ENCODE data around the gene COPS4.

DNA sequence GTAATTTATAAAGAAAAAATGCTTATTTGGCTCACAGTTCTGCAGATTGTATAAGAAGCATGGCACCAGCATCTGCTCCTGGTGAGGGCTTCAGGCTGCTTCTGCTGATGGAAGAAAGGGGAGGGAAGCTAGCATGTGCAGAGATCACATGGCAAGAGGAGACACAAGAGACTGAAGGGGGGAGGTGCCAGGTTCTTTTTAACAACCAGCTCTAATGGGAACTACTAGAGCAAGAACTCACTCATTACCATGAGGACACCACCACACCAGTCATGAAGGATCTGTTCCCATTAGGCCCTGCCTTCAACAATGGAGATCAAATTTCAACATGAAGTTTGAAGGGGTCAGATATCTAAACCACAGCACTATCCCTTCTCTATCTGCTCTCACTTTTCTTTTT lies 9.4 kb upstream of the COPS4 start:
- TF ChIP-seq, protein P1, sequence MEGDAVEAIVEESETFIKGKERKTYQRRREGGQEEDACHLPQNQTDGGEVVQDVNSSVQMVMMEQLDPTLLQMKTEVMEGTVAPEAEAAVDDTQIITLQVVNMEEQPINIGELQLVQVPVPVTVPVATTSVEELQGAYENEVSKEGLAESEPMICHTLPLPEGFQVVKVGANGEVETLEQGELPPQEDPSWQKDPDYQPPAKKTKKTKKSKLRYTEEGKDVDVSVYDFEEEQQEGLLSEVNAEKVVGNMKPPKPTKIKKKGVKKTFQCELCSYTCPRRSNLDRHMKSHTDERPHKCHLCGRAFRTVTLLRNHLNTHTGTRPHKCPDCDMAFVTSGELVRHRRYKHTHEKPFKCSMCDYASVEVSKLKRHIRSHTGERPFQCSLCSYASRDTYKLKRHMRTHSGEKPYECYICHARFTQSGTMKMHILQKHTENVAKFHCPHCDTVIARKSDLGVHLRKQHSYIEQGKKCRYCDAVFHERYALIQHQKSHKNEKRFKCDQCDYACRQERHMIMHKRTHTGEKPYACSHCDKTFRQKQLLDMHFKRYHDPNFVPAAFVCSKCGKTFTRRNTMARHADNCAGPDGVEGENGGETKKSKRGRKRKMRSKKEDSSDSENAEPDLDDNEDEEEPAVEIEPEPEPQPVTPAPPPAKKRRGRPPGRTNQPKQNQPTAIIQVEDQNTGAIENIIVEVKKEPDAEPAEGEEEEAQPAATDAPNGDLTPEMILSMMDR (IDR thresholded peaks at IDR 0.05) = no peak
- TF ChIP-seq POLR2A (IDR thresholded peaks at IDR 0.05) = no peak

Data from body of pancreas (tissue), 4 donors.